GM19099 (cell line): Measurements from ENCODE around the gene BCL2.

Source experiments
- POLR2A ChIP-seq: IDR thresholded peaks from 3 replicates; pipeline ENCODE4 v1.6.1; 2011; ENCODE audit warnings: low read depth; ENCODE audit not compliant: insufficient read length; ENCODE audit errors: extremely low read depth

Gene BCL2

DNA sequence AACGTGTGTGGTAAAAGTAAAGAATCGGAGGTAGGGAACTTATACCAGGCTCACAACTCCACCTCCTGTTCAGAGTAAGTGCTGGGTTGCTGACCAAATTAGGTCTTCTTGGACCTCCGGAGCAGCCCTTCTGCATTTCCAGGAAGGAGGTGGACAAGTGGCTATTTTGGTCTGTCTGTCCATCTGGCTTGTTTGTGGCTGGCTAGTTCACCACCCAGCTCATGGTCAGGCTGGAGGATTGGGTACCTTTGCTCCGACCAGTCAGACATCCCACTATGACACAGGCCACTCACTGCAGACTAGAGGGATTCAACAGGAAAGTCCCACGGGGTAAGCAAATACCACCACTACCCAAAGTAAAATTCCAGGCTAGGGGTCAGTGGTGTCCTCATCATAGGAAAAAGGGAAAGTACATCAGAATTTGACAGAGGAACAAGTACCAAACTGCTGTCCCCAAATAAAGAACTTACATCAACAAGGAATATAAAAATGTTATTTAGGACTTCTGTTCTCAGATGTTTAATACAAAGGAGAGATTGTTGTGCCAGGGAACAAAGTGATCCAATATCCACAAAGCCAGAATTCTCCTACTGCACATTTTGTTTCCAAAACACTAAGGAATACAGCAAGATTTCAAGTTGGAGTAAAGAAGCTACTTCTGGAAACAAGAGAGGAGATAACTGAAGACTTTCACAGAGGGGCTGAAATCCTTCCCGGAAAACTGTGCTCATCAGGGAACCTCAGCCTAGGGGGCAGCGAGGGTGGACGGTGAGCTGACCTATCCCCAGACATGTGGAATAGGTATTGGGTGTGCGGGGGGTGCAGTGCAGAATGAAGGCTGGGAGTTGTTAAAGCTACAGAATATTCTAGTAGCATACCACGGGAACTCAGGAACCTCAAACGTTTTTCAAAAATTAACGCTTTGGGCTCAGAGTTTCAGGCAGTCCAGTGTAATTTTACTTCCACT lies 56.9 kb downstream of the BCL2 start:
- no peak for TF ChIP-seq POLR2A

DNA sequence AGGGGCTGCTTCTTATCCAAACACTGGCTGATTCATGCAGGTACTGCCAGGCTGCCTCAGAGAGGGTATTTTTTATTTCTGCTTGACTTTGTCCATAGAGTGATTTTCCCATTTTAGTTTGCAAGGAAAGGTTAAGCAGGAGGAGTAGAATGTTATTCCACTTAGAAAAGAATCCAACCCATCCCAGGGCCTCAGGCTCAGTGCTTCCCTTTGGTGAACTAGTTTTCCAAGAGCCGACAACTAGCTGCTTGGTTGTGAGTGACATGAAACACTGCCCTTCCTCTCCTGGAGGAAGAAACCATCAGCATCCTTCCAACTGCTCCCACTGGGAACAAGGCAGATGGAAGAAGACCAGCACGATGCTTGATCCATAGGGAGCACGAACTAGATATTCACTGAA lies 58.5 kb downstream of the BCL2 start:
- no peak for TF ChIP-seq POLR2A

DNA sequence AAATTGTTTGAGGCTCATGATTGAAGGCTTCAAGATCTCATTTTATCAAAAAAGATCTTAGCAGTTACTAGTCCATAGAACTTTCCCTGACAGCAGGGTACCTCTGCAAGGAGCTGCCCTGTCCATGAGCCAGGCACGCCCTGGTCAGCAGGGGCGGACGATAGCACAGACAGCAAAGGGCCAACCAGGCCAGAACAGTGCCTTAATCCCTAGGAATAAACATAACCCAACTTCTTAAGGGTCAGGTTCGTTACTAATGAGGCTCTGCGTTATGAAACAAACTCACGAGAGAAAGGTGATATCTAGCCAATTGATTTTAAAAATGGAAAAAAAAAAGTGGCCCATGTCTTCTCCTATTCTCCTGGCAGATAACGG lies 59.2 kb downstream of the BCL2 start:
- no peak for TF ChIP-seq POLR2A

DNA sequence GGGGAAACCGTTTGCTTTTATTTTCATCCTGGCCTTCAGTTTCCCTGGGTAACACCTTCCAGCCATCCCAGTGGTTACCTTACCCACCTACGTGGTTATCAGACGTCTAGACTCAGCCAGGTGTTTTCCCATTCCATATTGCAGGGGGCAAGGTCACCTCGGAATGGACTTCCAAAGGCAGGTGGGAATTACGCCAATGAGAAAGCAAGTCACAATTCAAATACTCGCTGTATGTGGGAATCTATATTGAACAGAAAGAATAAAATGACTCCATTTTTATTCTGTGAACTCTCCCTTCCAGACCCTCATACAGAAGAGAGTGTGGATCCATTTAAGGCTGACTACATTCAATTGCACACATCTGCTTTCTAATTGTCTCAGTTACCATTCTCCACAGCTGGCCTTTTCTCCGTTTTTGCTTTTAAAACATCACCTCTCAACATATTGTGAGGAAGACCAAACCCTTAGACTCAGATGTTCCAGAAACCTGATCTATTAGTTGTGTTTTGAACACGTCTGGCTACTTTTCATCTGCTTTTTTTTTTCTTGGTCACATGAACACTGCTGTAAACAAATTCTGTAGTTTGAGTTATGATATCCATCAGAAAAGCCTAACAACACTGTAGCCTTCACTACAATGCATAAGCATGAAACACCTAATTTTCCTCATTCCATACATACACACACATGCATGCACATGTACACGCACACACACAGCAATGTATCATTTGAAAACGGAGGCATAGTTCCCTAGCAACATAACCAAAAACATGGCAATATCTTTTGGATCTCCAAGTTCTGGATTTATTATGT lies 59.8 kb downstream of the BCL2 start:
- no peak for TF ChIP-seq POLR2A

DNA sequence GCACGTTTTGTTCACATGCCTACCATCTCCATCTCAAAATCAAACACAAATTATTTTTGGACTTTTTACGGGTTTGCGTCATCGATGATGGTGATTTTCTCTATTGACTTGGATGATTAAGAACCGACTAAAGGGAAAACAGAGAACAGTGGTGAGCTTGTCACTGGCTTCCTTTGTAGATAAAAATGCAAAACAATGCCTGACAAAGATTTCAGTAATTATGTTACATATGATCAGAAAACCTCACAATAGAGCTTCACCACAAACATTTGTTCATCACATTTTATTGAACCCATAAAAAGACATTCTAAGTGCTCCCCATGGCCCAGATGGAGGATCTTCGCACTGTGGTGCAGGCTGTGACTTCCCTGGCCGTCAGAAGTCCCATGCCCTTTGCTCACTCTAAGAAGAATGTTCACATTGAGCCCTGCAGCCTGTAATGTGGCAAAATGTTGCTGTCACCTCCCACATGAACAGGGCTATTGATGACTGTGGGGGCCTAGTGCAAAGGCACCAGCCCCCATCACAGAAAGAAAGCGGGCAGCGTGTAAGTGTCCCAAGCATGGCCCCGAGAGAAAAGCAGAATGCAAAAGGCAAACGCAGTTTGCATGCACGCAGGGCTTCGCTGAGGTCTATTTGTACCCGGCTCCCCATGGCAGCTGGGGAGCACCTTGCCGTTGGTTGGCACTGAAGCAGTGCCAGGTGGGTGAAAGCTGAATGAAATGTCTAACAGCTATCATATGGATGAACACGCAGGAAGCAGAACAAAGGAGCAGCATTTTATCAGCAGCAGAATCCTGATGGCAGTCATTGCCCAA lies 60.6 kb downstream of the BCL2 start:
- TF ChIP-seq POLR2A: no peak

DNA sequence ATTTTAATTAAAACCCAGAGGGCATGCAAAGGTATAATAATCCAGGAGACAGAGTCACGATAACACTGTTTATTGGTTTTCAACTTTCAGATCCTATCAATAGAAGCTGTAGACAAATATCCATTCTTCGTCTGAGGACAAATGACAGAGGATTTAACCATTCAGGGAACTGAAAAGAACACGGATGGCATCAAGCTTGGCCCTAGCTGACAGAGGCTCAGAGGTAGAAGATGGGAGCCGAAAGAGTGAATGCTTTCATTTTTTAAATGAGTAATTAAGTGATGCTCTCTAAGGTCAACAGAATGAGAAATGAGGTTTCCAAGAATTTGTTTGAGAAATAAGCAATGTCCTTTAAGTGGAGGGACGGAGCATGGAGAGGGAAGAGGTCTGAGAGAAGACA lies 62.1 kb downstream of the BCL2 start:
- TF ChIP-seq POLR2A: no peak

DNA sequence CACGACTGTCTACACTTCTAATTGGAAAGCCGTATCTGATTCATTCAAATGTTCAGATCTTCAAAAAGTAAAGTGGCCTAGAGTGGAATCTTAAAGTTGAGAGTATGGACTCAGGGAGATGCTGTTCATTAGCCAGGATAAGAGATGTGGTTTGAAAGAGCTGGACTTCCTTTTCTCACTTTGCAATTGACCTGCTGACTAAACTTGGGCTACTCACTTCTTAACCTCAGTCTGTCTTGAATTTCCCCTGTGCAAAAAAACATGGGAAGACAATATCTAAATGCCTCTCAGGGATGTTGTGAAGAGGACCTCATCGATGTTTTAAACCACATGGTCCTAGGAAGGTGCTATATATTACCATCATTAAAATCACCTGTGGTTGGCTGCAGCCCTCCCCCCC lies 64.1 kb downstream of the BCL2 start:
- no peak for TF ChIP-seq POLR2A

DNA sequence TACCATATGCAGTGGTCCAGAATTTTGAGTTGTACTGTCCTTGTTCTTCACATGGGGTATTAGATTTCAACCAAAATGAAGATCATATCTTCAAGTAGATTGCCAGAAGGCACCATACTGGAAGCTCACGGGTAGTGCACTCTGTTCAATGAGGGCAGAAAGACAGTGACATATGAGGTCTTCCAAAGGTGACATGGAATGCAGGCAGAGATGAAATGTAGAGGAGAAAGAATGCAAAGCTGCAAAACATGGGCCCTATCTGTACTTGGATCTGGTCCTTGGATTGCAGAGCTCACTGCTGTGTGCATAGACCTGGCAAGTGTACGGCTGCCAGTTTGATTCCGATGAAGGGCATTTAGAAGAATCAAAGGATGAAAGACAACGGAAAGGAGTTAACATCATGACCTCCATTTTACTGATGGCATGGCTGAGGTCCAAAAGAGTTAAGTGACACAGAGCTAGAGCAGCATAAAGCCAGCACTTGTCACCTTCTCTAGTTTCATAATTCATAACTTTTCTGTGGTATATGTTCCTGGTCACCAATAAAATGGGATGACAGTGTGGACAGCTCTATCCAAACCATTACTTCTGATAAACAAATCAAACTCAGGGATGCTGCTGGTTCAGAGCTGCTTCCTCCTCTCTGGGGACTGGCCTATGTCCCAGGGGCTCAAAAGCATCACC lies 64.7 kb downstream of the BCL2 start:
- no peak for TF ChIP-seq POLR2A

DNA sequence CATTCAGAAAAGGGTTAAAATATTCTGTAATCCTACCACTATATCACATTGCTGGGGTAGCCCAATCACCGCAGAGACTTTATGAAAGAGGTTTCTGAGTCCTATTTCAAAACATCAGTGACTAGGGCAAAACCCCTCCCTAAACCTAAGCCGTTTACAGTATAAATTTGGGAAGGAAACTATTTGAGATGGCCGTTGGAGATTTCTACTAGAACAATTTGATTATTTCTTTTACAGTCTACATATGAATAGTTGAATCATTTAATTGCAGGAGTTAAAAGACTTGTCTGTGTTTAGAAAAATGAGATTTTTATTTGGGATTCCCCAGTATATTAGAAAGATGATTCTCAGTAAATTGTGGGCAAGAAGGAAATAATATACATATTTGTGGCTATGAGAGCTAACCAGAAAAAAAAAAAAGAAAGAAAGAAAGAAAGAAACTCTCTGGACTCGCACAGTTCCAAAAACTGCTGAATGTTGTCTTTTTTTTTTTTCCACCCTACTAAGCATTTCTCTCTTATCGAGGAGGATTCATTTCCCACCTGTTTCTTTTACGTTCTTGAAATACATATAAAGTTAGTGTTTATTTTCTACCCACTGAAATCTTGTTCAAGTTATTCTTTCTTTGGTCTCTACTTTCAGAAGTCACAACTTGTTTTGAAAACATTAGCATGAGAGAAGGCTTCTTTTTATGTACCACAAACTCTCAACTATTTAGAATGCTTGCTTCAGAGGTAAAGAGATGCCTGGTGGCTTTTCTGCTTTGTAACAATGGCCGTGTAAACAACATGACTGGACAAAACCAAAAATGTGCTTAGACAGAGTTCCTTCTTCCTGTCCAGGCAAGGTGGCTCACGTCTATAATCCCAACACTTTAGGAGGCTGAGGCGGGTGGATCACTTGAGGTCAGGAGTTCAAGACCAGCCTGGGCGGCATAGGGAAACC lies 65.9 kb downstream of the BCL2 start:
- no peak for TF ChIP-seq POLR2A

DNA sequence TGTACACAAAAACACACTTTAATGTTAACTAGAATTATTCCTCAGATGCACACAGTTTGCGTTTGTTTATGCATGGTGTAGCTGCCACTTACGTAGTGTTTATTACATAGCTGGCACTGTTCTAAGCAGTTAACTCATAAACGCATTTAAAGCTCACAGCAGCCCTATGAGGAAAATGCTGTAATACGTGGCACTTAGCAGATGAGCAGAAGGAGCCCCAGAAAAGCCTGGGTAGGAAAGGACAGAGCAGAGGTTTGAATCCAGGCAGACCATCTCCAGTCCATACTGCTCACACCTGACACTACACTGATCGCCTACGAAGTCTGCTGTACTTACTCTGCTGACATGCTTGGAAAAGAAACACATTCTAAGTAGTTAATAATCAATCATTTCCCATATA lies 66.6 kb downstream of the BCL2 start:
- TF ChIP-seq POLR2A: no peak

DNA sequence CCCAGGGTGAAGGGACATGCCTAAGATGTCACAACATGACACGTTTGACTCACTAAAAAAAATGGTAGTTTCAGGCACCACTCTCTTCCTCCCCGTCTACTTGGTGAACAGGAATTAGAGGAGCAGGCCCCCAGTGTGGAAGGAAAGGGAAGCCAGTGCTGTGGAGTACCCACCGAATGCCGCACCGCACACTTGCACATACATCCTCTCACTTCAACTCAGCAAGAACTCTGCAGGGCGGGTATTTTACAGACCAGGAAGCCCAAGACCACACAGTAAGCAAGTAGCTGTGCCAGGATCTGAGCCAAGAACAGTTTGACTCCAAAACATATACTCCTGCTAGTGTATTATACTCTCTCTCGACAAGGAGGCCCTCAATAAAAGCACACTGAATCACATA lies 69.8 kb downstream of the BCL2 start:
- TF ChIP-seq POLR2A: no peak

DNA sequence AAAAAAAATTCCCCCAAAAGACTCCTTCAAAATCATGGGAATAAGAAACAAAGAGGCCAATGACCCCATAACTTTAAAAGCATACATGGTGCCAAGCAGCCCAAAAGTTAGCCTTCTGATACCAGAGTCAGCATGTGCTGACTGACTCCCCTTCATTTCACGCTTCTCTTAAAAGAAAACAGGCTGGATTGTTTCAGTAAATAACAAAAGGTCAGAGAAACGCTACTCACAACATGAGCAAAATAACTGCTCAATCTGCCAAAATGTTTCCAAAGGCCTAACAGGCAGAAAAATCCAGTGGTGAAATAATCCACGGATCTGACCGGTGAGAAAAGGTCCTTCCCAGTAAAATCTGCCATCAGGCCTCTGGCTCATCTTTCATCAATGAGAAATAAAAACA lies 71.6 kb downstream of the BCL2 start:
- no peak for TF ChIP-seq POLR2A

DNA sequence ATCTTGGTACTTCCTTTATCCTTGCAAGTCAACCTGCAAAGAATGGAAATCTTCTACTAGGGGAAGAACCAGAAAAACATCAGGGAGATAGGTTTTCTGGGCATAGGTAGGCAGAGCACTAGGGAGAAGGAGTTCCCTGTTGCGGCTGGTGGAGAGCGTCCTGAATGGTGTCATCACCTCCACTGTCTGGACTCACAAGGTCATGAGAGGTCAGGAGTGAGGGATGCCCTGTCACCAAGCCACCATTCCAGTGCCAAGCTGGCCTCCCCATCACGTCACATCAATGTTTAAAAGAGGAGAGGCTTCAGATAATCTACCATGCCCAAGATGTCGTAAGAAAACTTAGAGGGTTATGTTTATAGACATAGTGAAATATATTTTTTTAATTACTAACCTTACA lies 72.1 kb downstream of the BCL2 start:
- TF ChIP-seq POLR2A: no peak
